ENCODE measurements around the gene SRC. TPM values are rescaled to one million over a fixed set of nuclear protein-coding genes. Genes with fewer than 3 reads are reported as not detected.
A peak's percentile ranks its signal among the peaks of the same experiment; 100 is the strongest.

SRC gene
- total RNA-seq, 1 donor from 2014 or later: 15.4 TPM

DNA sequence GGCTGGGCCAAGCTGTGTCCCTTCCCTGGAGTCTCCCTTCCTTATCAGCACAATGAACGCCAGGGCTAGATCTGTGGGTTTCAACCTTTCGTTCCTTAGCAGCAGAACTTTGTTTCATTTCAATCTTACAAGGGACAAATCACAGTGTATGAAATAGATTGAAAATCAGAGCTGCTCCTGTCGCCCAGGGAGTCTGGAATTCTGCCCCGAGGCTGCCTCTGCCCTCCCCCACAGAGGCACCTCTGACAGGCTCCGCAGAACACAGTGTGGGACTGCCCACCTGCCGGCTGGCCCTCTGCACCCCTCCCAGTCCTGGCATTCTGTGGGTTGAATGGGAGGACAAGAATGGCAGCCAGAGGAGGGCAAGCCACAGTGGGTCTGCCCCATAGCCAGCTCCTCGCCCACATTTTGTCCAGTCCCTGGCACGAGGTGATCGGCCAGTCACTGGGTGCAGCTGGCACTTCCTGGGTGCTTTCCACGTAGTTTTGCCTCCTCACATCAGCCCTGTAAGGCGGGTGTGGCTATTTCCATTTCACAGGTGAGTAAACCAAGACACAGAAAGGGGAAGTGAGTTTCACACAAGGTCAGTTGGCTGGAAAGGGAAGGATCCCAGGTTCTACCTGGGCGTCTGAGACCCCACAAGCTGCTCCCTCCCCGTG, 30.4 kb upstream of the SRC start:
- Histone ChIP-seq H2AFZ (replicated peaks) (no peak overlapping the region), H3K79me2 (ENCODE audit: low read depth) (peaks cover 29% of the 10 kb centered on the region), H3K9ac (no peak overlapping the region), H3K27ac (peak overlapping the region; percentile 38), H3K36me3 (no peaks in the 10 kb centered on the region), H4K20me1 (ENCODE audit: low read depth) (peaks cover 4% of the 10 kb centered on the region), H3K4me1 (peaks cover 48% of the 10 kb centered on the region), H3K9me3 (ENCODE audit: low read depth) (no peaks in the 10 kb centered on the region), H3K27me3 (no peaks in the 10 kb centered on the region), H3F3A (ENCODE audit: low read depth) (peaks cover 24% of the 10 kb centered on the region), H3K4me3 (no peak overlapping the region), H3K4me2 (no peak overlapping the region)
- peaks cover 53% of the 10 kb centered on the region for H3K4me1 Mint-ChIP-seq
- TF ChIP-seq EZH2 (IDR thresholded peaks at IDR 0.05): no peak
- TF ChIP-seq, protein P1, sequence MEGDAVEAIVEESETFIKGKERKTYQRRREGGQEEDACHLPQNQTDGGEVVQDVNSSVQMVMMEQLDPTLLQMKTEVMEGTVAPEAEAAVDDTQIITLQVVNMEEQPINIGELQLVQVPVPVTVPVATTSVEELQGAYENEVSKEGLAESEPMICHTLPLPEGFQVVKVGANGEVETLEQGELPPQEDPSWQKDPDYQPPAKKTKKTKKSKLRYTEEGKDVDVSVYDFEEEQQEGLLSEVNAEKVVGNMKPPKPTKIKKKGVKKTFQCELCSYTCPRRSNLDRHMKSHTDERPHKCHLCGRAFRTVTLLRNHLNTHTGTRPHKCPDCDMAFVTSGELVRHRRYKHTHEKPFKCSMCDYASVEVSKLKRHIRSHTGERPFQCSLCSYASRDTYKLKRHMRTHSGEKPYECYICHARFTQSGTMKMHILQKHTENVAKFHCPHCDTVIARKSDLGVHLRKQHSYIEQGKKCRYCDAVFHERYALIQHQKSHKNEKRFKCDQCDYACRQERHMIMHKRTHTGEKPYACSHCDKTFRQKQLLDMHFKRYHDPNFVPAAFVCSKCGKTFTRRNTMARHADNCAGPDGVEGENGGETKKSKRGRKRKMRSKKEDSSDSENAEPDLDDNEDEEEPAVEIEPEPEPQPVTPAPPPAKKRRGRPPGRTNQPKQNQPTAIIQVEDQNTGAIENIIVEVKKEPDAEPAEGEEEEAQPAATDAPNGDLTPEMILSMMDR (IDR thresholded peaks at IDR 0.05): no peak
- no peak for TF ChIP-seq EZH2phosphoT487 (IDR thresholded peaks at IDR 0.05)
- H3K36me3 Mint-ChIP-seq: peaks cover 21% of the 10 kb centered on the region
- H3K4me3 Mint-ChIP-seq: no peak overlapping the region
- DNase-seq (ENCODE audit: low spot score): no peak
- peaks cover 12% of the 10 kb centered on the region for H3K27me3 Mint-ChIP-seq (ENCODE audit: insufficient read depth, low read depth)
- no peaks in the 10 kb centered on the region for H3K9me3 Mint-ChIP-seq
- peak overlapping the region; percentile 36 for H3K27ac Mint-ChIP-seq

DNA sequence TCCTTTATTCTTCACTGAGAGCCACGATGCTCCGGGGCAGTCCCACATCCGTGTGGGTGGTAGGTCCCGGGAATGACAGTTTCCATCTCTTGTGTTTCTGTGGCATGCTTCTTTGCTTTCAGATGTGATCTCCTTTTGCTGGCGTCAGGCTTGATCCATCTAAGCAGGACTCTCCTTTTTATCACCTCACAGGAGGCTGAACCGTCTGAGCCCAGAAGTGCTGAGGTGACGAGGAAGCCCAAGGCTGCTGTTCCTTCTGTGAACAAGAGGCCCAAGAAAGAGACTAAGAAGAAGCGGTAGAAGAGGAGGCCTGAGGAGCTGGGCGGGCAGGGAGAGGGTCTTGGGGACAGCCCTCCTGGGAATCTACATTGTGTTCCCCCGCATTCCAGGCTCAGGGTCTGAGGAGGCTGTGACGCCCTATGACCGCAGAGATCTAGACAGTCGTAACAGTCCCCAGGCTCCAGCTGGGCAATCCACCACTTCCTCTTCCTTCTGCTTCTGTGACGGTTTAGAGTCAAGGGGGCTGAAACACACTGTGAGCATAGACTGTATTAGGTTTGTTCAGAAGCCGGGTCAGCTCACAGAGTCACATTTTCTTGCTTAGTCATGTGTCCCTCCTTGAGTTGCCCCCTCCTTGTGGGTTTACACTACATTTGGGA, 29.7 kb upstream of the SRC start:
- H4K20me1 ChIP-seq (ENCODE audit: low read depth): peaks cover 3% of the 10 kb centered on the region
- H3K4me3 ChIP-seq: no peak overlapping the region
- no peak overlapping the region for H3K4me3 Mint-ChIP-seq
- H3K4me2 ChIP-seq: no peak overlapping the region
- peaks cover 46% of the 10 kb centered on the region for H3K4me1 Mint-ChIP-seq
- peaks cover 12% of the 10 kb centered on the region for H3K27me3 Mint-ChIP-seq (ENCODE audit: insufficient read depth, low read depth)
- no peak overlapping the region for H2AFZ ChIP-seq (replicated peaks)
- TF ChIP-seq EZH2 (IDR thresholded peaks at IDR 0.05): no peak
- TF ChIP-seq, protein P1 (IDR thresholded peaks at IDR 0.05): no peak
- TF ChIP-seq EZH2phosphoT487 (IDR thresholded peaks at IDR 0.05): no peak
- H3K9me3 Mint-ChIP-seq: no peaks in the 10 kb centered on the region
- peaks cover 17% of the 10 kb centered on the region for H3K36me3 Mint-ChIP-seq
- H3F3A ChIP-seq (ENCODE audit: low read depth): peaks cover 24% of the 10 kb centered on the region
- no peaks in the 10 kb centered on the region for H3K9me3 ChIP-seq (ENCODE audit: low read depth)
- H3K36me3 ChIP-seq: no peaks in the 10 kb centered on the region
- H3K27ac ChIP-seq: peak overlapping the region; percentile 38
- peak; percentile 27 for DNase-seq (ENCODE audit: low spot score)
- H3K27ac Mint-ChIP-seq: peak overlapping the region; percentile 59
- peaks cover 43% of the 10 kb centered on the region for H3K4me1 ChIP-seq
- no peak overlapping the region for H3K9ac ChIP-seq
- peaks cover 23% of the 10 kb centered on the region for H3K79me2 ChIP-seq (ENCODE audit: low read depth)
- H3K27me3 ChIP-seq: no peaks in the 10 kb centered on the region

DNA sequence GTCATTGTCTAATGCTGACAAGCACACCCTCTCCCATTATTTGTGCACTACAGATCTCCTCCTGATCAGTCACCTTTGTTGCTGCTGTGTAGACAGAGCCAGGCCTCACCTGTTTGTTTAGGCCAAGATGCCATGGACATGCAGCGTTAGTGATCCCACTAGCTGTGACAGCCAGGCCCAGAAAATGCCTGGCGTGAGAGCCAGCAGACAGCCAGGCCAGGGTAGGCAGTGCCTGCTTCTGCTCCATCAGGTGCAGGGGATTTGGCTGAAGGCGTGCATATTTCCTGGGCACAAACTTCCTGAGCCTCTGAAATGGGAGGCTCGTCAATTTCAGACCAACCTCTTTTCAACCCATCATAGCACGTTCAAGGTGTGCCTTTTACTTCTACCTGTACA, 29.2 kb upstream of the SRC start:
- Histone ChIP-seq H3K9me3 (ENCODE audit: low read depth) (no peaks in the 10 kb centered on the region), H3K79me2 (ENCODE audit: low read depth) (peaks cover 18% of the 10 kb centered on the region), H3K4me3 (no peak overlapping the region), H3F3A (ENCODE audit: low read depth) (peaks cover 24% of the 10 kb centered on the region), H3K4me2 (no peak overlapping the region), H2AFZ (replicated peaks) (no peak overlapping the region), H3K9ac (no peak overlapping the region), H4K20me1 (ENCODE audit: low read depth) (no peaks in the 10 kb centered on the region), H3K27ac (no peak overlapping the region), H3K4me1 (peaks cover 43% of the 10 kb centered on the region), H3K27me3 (no peaks in the 10 kb centered on the region), H3K36me3 (no peaks in the 10 kb centered on the region)
- peaks cover 45% of the 10 kb centered on the region for H3K4me1 Mint-ChIP-seq
- H3K4me3 Mint-ChIP-seq: no peak overlapping the region
- no peak for TF ChIP-seq EZH2 (IDR thresholded peaks at IDR 0.05)
- TF ChIP-seq, protein P1 (IDR thresholded peaks at IDR 0.05): no peak
- TF ChIP-seq EZH2phosphoT487 (IDR thresholded peaks at IDR 0.05): no peak
- peak overlapping the region; percentile 59 for H3K27ac Mint-ChIP-seq
- peaks cover 2% of the 10 kb centered on the region for H3K9me3 Mint-ChIP-seq
- H3K27me3 Mint-ChIP-seq (ENCODE audit: insufficient read depth, low read depth): peaks cover 12% of the 10 kb centered on the region
- H3K36me3 Mint-ChIP-seq: peaks cover 17% of the 10 kb centered on the region
- no peak for DNase-seq (ENCODE audit: low spot score)
